Mucosa of descending colon (tissue), 3 donors: Measurements from ENCODE around the gene VOPP1. TPM values are rescaled to one million over a fixed set of nuclear protein-coding genes. Genes with fewer than 3 reads are reported as not detected.

Source experiments
- ATAC-seq: fragments of 200-7000 bp; cut with Tn5 transposase; one replicate; pipeline ENCODE4 v1.9.1; 2020; ENCODE audit warnings: mild to moderate bottlenecking, moderate library complexity
- DNase-seq, 3 donors: peaks; one replicate each; pipeline ENCODE4 v3.0.0-alpha.2; 2020
- H3K36me3 ChIP-seq: fragments of 200-600 bp; one replicate; pipeline ENCODE4 v1.8.0; 2021; ENCODE audit warnings: low read depth, mild to moderate bottlenecking
- H3K4me1 ChIP-seq: fragments of 200-600 bp; one replicate; pipeline ENCODE4 v1.8.0; 2021; ENCODE audit warnings: low read depth, mild to moderate bottlenecking
- H3K4me3 ChIP-seq: fragments of 200-600 bp; one replicate; pipeline ENCODE4 v1.8.0; 2021; ENCODE audit warnings: mild to moderate bottlenecking
- H3K9me3 ChIP-seq: fragments of 200-600 bp; one replicate; pipeline ENCODE4 v1.8.0; 2021; ENCODE audit warnings: mild to moderate bottlenecking
- intact Hi-C, 2 donors: fragments of 100-400 bp; cut with DNase I in 1 of 2; cut with micrococcal nuclease in 1 of 2; formaldehyde crosslinking; loops; one replicate each; pipeline versions ENCODE4 v1.11.0 to v1.11.1; 2022; cut with DNase I, micrococcal nuclease
- total RNA-seq, 3 donors: library from RNA; stranded (reverse); fragmentation: NEBNext Ultra II Directional in 2 of 3; extraction: Animal tissue kit (Norgen Biotek cat#: 25700) in 2 of 3; gene quantifications; one replicate each; pipeline versions ENCODE4 v1.2.1 to v1.2.4, GENCODE V29; 2021 to 2023
- TF ChIP-seq, protein P1 (sequence below): fragments of 200-600 bp; IDR thresholded peaks from one replicate; pipeline ENCODE4 v1.8.0; 2022; ENCODE audit warnings: antibody characterized with exemption, mild to moderate bottlenecking
- donor health status: DM: no; HTN: no; CAD: no; lungs with moderate emphysema.
- donor health status: DM: no; HTN: no; CAD: no.
- donor health status: DM: no; HTN: yes; CAD: no.

The VOPP1 gene
- total RNA-seq, 3 donors from 2014 or later = 57.8 to 83.5 (median 75.2) TPM

DNA sequence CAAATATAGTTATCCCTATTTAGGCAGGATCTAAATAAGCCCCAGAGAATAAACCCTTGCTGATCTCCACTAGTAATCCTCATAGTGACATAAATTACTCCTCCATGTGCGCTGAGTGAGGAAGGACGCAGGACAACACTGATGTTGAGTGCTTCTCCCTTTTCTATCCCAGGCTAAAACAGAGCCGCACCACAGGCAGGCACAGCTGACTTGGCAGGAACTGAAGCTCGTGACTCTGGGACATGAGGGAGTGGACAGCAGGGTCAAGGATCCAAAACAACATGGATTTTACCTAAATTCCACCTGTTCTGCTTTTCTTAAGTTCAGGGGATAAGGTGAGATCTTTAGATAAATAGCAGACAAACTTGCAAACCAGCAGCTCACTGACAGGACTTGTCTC is 46.0 kb downstream of the VOPP1 start:
- peaks cover 15% of the 10 kb centered on the region for H3K4me1 ChIP-seq
- no peaks in the 10 kb centered on the region for H3K9me3 ChIP-seq
- ATAC-seq (no peak), DNase-seq (no peak)
- TF ChIP-seq, protein P1, sequence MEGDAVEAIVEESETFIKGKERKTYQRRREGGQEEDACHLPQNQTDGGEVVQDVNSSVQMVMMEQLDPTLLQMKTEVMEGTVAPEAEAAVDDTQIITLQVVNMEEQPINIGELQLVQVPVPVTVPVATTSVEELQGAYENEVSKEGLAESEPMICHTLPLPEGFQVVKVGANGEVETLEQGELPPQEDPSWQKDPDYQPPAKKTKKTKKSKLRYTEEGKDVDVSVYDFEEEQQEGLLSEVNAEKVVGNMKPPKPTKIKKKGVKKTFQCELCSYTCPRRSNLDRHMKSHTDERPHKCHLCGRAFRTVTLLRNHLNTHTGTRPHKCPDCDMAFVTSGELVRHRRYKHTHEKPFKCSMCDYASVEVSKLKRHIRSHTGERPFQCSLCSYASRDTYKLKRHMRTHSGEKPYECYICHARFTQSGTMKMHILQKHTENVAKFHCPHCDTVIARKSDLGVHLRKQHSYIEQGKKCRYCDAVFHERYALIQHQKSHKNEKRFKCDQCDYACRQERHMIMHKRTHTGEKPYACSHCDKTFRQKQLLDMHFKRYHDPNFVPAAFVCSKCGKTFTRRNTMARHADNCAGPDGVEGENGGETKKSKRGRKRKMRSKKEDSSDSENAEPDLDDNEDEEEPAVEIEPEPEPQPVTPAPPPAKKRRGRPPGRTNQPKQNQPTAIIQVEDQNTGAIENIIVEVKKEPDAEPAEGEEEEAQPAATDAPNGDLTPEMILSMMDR = no peak
- intact Hi-C loops = no loop called here
- no peak overlapping the region for H3K4me3 ChIP-seq
- no peaks in the 10 kb centered on the region for H3K36me3 ChIP-seq

DNA sequence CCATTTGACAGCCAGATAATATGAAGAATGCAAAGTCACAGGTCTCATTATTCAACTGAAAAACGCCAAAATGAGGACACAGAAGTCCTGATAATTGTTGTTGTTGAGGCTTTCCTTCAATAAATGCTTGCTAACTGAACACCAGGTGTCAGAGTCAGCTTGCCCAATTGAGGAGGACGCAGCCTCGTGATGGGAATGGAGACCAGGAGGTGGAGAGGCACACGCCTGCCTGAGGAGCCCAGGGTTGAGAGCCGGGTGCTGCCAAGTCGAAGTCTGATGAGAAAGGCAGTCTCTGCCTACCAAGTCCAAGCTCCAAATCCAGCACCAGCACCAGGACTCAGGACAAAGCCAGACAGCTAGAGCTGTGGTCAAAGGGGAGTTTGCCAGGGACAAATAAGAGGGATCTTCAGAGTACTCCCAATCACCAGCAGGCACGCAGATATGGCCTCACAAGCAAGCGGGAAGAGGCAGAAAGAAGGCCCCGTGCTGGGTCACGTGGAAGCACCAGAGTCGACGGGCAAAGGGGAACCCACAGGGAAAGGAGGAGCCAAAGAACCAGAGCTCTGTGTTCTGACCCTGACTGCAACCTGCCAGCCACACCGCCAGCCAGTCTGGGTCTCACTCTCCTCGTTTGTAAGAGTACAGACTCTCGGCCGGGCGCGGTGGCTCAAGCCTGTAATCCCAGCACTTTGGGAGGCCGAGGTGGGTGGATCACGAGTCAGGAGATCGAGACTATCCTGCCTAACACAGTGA is 47.6 kb downstream of the VOPP1 start:
- no peaks in the 10 kb centered on the region for H3K36me3 ChIP-seq
- H3K9me3 ChIP-seq = no peaks in the 10 kb centered on the region
- intact Hi-C loops = no loop called here
- TF ChIP-seq, protein P1 = no peak
- DNase-seq (no peak), ATAC-seq (no peak)
- peaks cover 20% of the 10 kb centered on the region for H3K4me1 ChIP-seq
- H3K4me3 ChIP-seq = no peak overlapping the region

DNA sequence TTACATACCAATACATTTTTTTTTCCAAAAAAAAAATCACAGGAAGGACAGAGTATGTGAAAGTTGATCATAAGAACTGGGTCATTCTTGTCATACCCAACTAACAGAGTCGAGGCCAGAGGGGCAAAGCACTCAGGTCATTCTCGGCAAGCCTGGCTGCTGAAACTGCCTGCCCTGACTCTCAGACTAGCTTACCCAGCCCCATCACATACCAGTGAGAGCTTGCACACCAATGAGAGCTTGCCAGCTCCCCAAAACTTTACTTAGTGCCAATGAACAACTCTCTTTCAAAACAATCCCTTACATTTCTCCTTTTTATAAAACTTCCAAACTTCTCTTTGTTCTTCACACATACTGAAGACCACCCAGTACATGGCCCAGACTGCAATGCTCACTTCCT is 48.9 kb downstream of the VOPP1 start:
- no peaks in the 10 kb centered on the region for H3K9me3 ChIP-seq
- no peak overlapping the region for H3K4me3 ChIP-seq
- H3K36me3 ChIP-seq = no peaks in the 10 kb centered on the region
- intact Hi-C loops = no loop called here
- DNase-seq (no peak), ATAC-seq (no peak)
- peaks cover 20% of the 10 kb centered on the region for H3K4me1 ChIP-seq
- TF ChIP-seq, protein P1 = no peak

DNA sequence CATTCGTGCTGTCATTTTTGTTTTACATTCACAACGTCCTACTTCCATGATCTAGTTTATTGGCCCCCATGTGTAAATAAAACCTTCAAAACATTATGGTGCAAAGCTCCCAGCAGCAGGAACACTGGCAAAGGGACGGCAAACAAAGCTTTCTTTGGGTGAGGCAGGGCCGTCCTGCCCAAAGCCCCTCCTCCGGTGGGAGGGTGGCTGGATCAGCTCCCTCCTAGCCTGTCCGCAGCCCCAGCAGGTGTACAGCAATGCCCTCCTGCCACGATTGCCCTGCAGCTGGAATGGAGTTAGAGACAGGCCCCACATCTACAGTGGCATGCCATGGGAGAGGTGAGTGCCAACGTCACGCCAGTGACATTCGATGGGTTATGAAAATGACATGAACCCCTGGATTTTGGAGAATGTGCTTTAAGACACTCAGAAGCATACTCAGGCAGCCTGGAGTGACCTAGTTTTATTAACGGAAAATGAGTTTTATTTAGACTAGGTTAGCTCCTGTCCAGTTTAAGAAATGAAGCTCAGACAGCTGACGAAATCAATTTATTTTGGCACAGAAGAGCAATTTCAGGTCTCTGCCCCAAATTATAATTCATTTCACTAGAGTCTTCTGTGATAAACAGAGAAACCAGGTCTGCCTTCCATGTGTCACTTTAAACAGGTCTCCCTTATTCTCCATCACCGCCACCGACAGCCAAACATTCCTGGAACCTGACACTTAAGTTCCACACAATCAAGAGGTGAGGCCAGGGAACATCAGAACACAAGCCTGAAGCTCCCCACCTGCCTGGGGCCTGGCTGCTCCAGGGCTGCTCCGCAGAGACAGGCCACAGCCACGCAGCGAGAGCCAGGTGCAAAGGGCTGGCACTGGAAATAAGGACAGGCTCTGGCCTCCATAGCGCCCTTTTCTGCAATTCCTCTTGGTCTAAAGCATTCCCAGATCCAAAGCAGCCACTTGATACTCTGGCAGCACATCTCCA is 50.1 kb downstream of the VOPP1 start:
- Histone ChIP-seq H3K4me1 (peaks cover 20% of the 10 kb centered on the region), H3K36me3 (peaks cover 4% of the 10 kb centered on the region), H3K9me3 (no peaks in the 10 kb centered on the region), H3K4me3 (no peak overlapping the region)
- peak in 2 of 3 donors; percentile 67 to 78 for DNase-seq
- TF ChIP-seq, protein P1 = no peak
- intact Hi-C loops = no loop called here
- peak; percentile 79 for ATAC-seq

DNA sequence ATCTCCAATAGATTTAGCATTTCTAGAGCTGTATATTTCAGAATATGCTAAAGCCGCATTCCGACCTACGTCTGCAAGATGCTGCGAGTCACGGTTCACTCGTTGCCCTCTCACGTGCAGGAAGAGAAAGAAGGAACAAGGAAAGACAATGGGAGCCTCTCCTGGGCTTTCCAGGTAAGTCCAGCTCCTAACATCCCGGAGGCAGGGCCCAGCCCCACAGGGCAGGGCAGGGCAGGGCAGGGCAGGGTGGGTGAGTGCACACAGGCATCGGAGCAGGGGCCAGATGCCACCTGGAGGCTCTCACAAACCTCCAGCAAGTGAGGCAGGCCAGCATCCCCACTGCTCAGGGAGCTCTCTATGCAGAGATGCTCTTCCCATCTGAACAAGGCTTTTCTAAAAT is 50.8 kb downstream of the VOPP1 start:
- intact Hi-C loops = no loop called here

More for the DNA sequence above, 50.8 kb downstream of the VOPP1 start:
- Histone ChIP-seq H3K36me3 (peaks cover 6% of the 10 kb centered on the region), H3K9me3 (no peaks in the 10 kb centered on the region), H3K4me1 (peaks cover 21% of the 10 kb centered on the region), H3K4me3 (no peak overlapping the region)
- ATAC-seq = peak; percentile 95
- TF ChIP-seq, protein P1 = no peak
- DNase-seq = peak; percentile 76 to 87 (median 86)
